GM19239 (cell line): ENCODE data around the gene DLD.
"Not testable (repeated sequence)": the region's sequence is repeated elsewhere in the genome, so short reads cannot be mapped to it uniquely, and the experiment has no call there.

Experiments
- DNase-seq: peaks from one replicate; pipeline ENCODE4 v3.0.0; 2011; ENCODE audit warnings: low spot score; ENCODE audit not compliant: insufficient read length
- FAIRE-seq: peaks from 2 replicates; lab custom pipeline; 2011; peaks lifted over from hg19 to GRCh38; lab: Jason Lieb, UNC

Gene DLD

DNA sequence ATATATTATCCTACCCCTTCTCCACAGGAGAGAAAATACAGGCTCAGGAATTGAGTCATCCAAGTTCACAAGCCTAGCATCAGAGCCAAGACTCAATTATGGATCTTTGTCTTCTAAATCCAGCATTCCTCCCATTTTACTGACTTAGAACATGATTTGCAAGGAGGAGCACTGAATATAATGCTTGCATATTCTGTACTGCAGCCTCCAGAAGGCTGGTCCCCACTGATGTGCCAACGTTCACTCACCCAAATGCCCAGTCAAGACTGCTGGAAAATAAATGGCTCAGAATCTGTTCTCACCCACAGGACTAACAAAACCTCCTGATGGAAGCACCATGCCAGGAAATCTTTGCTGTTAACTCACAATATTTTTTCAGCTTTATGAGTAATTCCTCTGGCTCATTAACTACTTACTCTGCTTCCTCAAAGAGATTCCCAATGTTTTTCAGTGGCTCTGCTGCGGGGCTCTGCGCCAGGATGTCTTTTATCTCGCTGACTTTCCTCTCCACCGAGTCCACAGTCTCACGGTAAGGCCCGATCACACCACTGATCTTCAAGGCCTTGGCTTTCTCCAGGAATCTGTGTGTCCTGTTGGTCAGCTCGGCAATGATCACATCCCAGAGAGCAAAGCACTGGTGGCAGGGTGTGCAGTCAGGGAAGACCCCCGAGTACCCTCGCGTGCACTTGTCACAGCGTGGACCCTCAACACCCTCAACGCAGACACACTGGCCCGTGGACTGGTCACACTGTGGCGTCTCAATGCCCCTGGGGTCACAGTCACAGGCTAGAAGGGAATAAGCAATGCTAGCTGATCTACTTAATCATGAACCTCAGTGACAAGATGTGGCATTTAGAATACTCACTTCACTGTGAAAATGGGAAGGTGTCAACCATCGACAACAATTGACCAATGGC lies 48.8 kb downstream of the DLD start:
- DNase-seq (no peak), FAIRE-seq (no peak)

DNA sequence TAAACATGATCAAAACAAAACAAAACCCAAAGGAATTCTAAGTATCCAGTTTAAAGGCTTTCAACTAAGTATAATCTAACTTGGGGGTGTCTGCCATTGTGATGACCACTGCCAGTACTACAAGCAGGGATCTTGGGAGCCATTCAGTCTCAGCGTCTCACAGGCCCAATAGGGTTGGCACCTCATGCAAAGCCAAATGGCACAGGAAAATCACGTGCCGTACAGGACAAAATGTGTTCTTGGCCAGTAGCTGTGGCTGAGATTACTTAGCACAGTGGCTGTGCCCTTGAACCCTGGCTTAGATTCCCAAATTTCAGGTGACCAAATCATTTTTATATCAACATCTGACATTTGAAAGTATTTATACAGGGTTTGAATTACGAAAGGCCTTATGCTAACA lies 50.0 kb downstream of the DLD start:
- DNase-seq (no peak), FAIRE-seq (no peak)

DNA sequence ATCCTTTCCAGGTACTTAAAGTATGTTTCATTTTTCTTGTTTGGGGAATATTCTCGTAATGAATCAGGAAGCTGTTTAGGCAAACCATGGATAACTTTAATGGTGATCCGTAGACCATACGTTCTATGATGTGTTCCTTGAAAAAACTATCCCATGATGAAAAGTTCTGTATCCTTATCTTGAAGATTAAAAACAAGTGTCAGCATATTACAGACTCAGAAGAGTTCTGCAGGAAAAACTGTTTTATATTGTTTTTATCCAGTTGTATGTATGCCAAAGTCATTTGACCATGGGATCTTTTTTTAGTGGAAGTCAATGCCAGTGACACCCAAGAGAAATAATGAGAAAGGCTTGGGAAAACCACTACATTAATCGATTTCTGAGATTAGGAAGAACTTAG lies 52.0 kb downstream of the DLD start:
- DNase-seq (no peak), FAIRE-seq (no peak)

DNA sequence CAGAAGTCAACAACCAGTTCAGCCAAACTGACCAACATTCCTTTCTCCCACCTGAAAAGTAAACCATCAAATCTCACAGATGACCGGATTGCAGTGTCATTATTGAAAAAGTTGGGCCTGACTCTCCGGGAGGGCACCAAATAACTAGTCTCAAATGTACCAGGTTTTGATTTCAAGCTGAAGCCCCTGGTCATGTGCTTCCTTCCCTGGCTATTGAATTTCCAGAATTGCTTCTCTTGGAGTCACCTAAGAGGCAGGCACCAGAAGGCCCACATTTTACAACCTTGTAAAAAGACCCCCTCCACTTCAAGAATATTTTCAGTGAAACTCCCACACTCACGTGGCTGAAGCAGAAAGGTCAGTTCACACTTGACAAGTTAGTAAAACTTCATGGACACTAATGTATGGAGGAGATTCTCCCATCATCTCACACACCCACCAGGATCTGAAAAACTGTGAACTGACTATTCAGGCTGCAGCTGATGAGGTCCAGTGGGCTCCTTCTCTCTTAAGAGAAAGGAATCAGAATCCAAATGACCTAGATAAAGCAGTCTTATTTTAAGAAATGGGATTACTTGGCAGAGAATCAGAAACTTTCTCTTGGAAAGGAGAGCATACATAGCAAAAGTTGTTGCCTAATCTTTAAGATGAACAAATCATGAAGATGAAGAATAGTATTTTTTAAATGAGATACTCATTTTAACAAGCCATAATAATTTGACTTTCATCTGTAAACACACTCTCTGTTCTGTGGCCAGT lies 53.6 kb downstream of the DLD start:
- FAIRE-seq (no peak), DNase-seq (no peak)

DNA sequence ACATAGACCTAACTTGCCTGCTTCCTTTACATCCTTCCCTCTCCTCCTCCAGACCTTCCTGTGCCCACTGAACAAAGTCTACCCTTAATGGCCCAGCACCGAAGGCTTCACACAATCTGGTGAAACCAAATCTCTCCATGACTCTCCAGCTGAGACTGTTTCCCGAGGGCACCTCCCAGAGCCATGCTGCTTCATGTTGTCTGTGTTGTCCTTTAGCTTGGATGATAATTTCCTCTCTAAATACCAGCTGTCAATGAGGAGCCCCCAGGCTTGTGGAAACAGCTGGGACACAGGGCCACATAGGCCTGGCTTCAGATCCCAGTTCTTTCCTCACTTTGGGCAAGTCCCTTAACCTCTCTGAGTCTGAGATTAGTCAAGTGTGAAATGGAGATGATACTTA lies 54.3 kb downstream of the DLD start:
- DNase-seq = no peak
- no peak for FAIRE-seq

DNA sequence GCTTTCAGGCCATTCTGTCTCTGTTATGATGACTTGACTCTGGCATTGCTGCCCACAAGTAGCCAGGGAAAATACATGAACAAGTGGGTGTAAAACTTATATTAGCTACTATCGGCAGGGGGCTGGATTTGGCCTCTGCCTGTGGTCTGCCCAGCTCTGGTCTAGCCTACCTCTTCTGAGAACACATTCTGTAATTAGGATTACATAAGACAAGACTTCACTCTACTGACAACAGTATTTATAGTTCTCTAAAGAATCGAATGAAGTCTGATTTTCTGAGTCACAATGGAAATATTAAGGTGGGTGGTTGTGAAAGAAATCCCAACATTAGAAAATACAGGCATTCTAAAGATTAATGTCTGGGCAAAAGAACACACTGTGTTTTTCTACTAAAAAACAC lies 55.5 kb downstream of the DLD start:
- no peak for DNase-seq
- no peak for FAIRE-seq

DNA sequence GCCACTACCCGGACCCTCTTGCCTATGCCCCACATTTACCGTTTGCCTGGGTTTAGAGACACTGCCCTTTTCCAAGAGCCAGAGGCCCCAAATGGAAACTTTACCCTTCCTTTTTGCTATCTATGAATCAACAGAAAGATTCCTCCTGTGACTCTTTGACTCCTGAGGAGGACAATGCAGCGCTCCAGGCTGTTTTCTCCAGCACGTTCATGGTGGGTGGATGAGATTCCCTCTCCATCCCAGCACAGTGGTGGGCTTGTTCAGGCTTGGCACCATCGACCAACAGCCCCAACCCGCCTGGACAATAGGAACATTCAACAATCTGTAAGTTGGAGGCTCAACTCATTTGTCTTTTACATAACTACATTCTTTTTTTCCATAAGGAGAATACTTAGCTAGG lies 55.9 kb downstream of the DLD start:
- DNase-seq = no peak
- FAIRE-seq = no peak

DNA sequence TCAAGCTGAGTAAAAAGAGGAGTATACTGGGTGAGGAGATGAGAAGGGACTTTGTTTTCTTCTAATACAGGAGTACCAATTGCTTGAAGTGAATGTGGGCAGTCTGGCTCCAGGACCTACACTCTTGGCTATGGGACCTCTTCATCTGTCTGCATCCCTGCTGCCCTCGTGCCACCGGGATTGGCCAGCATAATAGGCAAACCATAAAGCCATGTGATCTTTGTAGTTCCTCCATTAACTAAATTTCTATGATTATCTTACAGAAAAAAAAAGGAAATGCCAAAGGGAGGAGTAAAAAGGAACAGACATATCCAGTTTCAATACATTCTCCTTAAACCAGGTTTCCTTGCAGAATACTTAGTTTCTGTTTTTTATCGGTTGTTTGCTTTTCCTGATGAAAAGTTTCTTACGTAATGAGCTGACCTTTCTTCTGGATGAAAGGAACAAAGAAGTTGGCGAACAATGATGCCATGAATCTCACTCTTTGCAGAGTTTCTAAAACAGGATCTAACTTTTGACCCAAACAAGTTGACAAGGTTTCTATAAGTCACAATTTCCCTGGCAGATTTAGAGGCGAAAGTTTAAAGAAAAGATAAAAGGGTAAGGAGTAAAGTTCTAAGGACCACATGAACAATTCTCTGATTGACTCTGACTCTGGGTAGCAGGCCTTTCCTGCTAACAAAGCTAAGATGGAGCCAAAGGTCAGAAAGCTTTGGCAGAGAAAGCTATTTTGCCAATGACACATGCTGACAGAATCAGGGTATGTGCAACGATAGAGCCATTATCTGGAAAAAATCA lies 57.9 kb downstream of the DLD start:
- FAIRE-seq = no peak
- DNase-seq = no peak

DNA sequence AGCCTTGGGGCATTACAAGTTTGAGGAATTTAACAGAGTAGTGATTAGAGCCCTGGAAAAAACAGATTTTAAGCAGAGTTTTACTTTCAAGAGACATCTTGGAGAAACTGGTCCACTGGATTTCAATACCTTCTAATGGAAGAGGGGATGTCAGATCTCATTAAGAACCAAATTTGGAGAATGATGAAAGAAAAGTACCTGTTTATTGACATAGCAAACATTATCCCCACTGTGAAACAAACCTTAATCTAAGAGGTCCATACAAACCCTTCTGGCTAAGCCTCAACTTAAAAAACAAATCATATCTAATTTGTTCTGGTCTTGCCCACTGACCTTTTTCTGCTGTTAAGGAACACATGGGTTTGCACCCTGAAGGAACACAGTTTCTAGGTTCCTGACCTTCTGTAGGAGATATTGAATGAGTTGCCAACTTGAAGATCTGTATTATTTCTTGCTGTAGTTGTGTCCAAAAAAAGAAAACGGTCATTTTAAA lies 58.5 kb downstream of the DLD start:
- FAIRE-seq = no peak
- DNase-seq = no peak

DNA sequence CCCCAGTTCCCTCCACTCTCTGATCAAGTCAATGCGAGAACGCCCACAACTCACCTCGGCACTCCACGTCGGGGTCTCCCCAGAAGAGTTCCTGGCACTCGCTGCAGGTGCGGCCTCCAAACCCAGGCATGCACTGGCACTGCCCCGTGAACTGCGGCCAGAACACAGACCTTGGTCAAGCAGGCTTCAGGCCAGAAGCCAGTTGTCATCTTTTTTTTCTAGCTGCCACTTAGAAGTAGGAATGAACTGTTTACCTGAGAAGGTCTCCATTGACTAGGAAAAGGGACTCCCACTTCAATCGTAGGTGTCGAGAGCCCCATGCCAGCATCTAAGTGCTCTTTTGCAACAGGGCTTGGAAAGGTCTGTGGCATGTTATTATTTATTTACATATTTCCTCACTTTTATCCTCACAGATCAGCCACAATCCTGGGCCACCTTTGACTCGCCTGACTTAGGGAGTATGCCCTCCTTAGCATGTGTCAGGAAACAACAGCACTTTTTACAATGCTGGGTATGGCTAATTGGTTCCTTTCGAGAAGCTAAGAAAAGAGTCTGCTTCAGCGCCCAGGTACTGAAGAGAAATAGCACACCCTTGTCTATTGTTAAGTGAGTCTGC lies 60.3 kb downstream of the DLD start:
- DNase-seq = no peak
- no peak for FAIRE-seq

DNA sequence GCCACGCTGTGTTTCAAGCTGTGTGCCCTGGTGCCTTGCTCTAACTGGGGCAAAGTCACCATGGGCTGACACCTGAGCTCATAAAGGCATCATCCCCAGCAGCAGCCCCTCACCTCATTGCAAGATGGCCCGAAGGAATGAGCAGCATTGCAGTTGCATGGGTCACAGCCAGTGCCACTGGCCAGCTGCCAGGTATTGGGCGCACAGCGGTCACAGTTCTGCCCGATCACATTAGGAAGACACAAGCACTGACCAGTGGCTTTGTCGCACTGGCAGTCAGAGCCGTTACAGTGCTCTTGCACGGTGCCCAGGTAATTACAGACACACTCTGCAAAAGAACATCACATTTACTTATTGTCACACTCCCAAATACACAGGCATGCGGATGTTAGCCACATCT lies 60.9 kb downstream of the DLD start:
- no peak for DNase-seq
- no peak for FAIRE-seq

DNA sequence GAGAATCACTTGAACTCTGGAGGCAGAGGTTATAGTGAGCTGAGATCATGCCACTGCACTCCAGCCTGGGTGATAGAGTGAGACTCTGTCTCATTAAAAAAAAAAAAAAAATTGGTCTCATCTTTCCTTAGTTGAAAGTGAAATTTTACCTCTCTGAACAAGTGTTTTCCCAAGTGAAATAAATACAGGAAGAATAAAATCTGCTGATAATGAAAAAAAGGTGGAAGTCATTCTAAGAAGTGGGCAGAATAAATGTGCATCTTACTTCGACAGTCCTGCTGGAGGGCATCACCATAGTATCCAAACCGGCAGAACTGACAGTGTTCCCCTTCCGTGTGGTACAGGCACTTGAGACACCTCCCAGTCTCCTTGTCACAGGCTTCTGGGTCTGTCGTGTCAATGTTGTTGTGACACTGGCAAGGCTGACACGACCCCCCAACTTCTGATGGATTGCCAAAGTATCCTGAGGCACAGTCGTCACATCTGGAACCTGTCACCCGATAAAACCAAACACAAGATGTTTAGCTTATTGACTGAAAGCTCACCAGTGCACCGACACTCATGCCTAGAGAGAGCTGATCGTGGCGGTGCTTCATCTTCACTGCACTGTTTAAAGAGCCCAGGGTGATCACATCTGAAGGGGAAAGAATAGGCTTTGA lies 62.4 kb downstream of the DLD start:
- FAIRE-seq = no peak
- no peak for DNase-seq

DNA sequence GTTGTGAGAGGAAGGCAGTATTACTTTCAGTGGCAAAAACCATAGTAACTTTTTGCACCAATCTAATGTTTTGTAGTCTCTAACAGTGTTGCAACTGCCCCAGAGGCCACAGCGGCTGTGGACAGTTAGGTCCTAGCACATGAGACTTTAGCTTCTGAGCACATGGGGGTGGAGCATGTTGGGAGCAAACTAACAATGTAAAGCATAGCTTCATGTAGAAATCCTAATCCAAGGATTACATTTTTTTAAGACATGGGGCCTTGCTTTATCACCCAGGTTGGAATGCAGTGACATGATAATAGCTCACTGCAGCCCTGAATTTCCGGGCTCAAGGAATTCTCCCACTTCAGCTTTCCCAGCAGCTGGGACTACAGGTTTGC lies 62.9 kb downstream of the DLD start:
- FAIRE-seq (no peak), DNase-seq (no peak)

DNA sequence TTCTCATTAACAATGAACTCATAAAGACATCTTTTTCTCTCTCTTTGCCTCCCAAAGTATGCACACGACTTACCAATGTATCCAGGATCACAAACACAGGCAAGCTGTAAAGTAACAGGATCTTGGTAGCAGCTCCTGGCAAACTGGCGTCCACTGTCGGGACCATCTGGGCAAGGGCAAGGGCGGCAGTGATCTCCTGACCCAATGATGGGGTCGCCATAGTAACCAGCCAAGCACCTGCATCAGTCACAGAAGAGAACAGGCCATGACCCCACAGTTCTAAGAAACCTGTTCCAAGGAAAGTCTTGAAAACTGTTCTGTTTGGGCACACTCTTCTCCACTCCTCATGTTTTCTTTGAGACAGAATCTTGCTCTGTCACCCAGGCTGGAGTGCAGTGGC lies 64.4 kb downstream of the DLD start:
- FAIRE-seq = no peak

DNA sequence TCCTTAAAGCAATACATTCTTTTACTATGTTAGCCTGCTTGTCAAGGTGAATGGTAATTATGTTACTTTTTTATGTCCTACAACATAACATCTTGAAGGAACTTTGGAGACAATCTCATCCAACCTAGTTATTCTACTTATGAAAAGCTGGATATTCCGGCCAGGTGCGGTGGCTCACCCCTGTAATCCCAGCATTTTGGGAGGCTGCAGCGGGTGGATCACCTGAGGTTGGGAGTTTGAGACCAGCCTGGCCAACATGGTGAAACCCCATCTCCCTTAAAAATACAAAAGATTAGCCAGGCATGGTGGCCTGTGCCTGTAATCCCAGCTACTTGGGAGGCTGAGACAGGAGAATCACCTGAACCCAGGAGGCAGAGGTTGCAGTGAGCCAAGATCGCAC lies 66.0 kb downstream of the DLD start:
- not testable (repeated sequence) for DNase-seq, FAIRE-seq

More for the DNA sequence above, 64.4 kb downstream of the DLD start:
- no peak for DNase-seq

DNA sequence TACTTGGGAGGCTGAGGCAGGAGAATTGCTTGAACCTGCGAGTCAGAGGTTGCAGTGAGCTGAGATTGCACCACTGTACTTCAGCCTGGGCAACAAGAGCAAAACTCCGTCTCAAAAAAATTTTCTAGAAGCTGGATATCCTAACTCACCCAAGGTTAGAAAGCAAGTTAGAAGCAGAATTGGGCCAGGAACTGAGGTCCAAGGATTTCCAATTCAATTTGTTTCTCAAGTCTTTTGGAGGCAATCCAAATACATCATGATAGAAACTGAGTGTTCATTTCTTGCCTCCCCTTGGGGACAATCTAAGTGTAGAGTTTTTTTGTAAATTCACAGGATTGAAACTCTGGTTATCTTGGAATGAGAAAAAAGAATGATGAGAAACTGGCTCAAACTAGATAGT lies 66.5 kb downstream of the DLD start:
- FAIRE-seq (no peak), DNase-seq (no peak)

DNA sequence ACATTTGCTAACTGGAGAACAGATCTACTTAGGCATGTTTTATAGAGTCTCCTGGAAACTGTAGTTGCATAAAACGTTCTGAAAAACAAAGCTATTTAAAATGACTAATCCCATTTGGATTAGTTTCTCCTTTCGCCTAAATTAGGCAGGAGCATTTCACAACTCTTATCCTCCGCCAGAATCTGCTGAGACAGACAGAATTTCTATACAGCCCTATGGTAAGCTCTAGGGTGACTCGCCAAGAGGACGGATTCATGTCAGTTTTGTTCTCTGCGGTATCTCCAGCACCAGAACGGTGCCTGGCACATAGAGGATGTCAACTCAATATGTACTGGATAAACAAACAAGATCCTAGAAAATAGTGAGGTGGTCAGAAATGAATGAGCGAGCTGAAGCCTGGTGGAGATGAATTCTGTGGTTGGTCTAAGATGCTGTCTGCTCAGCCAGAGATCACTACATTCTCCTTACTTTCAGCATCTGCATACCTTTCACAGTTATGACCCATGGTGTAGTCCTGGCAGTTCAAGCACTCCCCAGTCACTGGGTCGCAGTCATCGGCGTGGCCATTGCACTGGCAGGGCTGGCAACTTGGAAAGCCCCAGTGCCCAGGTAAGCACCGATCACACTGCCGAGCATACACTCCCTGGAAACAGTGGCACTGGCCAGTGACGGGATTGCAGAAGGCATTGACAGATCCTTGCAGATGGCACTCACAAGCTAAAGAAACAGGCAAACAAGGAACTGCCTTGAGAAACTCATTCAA lies 68.0 kb downstream of the DLD start:
- no peak for DNase-seq
- FAIRE-seq = no peak

DNA sequence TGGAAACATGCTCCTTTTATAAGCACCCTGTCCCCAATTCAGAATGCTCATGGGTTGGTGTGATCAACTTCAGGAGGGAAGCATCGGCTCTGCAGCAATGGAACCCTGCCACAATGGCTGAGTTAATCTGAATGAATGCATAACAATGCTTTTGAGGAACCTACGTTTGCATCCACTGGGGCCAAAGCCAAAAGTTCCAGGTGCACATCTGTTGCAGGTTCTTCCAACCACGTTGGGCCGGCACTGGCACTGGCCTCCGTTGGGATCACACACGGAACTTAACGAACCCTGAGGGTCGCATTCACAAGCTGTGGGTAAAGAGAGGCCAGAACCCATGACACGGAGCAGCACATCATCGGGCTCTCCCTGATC lies 68.5 kb downstream of the DLD start:
- FAIRE-seq = no peak
- DNase-seq = no peak

DNA sequence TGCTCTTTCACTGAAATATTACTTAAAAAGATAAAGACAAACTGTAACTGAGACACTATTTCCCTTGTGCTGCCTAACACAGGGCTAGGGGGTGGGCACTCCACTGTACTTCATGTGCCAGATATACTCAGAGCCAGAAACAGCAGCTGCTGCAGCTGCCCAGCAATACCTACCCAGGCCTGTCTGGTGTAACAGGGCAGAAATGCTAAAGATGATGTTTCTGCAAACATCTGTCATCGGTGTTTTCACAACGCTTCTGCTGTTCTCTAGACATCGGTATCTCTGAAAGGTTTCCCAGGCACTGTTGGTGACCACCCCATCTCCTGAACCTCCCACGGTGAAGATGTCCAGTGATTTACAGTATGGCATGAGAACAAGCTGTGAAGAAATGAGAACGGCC lies 69.3 kb downstream of the DLD start:
- DNase-seq = no peak
- FAIRE-seq = no peak
